Middle frontal gyrus (tissue), 1 donor: ENCODE data around the gene SPECC1.
"Not testable (repeated sequence)": the region's sequence is repeated elsewhere in the genome, so short reads cannot be mapped to it uniquely, and the experiment has no call there.

ENCODE experiments used
- DNase-seq: peaks from one replicate; pipeline ENCODE4 v3.0.0-alpha.2; 2015; ENCODE audit warnings: low spot score; ENCODE audit errors: extremely low spot score

SPECC1 gene

GRCh38 chr17:20010099-20010863 is 1.1 kb downstream of the SPECC1 start:
- DNase-seq = peak; percentile 57

- DNase-seq = no peak
Observed at GRCh38 chr17:20010936-20011335, 1.8 kb downstream of the SPECC1 start.

GRCh38 chr17:20012017-20012536 is 2.9 kb downstream of the SPECC1 start:
- no peak for DNase-seq

- DNase-seq = not testable (repeated sequence)
Observed at GRCh38 chr17:20016475-20016992, 7.4 kb downstream of the SPECC1 start.

GRCh38 chr17:20022701-20023100 is 13.5 kb downstream of the SPECC1 start:
- peak; percentile 29 for DNase-seq

GRCh38 chr17:20026960-20027359 is 17.8 kb downstream of the SPECC1 start:
- no peak for DNase-seq

GRCh38 chr17:20028443-20028842 is 19.3 kb downstream of the SPECC1 start:
- DNase-seq = no peak

- no peak for DNase-seq
Observed at GRCh38 chr17:20032636-20033035, 23.5 kb downstream of the SPECC1 start.

- no peak for DNase-seq
Observed at GRCh38 chr17:20033415-20033814, 24.3 kb downstream of the SPECC1 start.

GRCh38 chr17:20035501-20035900 is 26.3 kb downstream of the SPECC1 start:
- DNase-seq = no peak

- DNase-seq = not testable (repeated sequence)
Observed at GRCh38 chr17:20037286-20037685, 28.1 kb downstream of the SPECC1 start.

- no peak for DNase-seq
Observed at GRCh38 chr17:20039037-20039436, 29.9 kb downstream of the SPECC1 start.

GRCh38 chr17:20040216-20040615 is 31.1 kb downstream of the SPECC1 start:
- DNase-seq = no peak

GRCh38 chr17:20043021-20043420 is 33.9 kb downstream of the SPECC1 start:
- no peak for DNase-seq

- DNase-seq = no peak
Observed at GRCh38 chr17:20045476-20045875, 36.3 kb downstream of the SPECC1 start.

- DNase-seq = no peak
Observed at GRCh38 chr17:20046629-20047028, 37.5 kb downstream of the SPECC1 start.

GRCh38 chr17:20051624-20052023 is 42.5 kb downstream of the SPECC1 start:
- DNase-seq = no peak

- no peak for DNase-seq
Observed at GRCh38 chr17:20053361-20053964, 44.3 kb downstream of the SPECC1 start.

GRCh38 chr17:20059728-20060188 is 50.6 kb downstream of the SPECC1 start:
- no peak for DNase-seq

GRCh38 chr17:20063665-20064648 is 54.8 kb downstream of the SPECC1 start:
- peak; percentile 68 for DNase-seq

- peak; percentile 60 for DNase-seq
Observed at GRCh38 chr17:20066253-20066652, 57.1 kb downstream of the SPECC1 start.
